Measurements from ENCODE around the gene EPHA10.

- TF ChIP-seq YY1 (IDR thresholded peaks at IDR 0.05; ENCODE audit: insufficient read depth, insufficient read length) (no peak), SUZ12 (IDR thresholded peaks at IDR 0.05; ENCODE audit: extremely low read depth, insufficient read depth, insufficient read length) (no peak), ZNF274 (IDR thresholded peaks at IDR 0.05; ENCODE audit: low read depth, low read length) (no peak)
Observed at GRCh38 chr1:37761416-37762095, 3.4 kb downstream of the EPHA10 start.

All from NT2/D1 (cell line).